Brain microvascular endothelial cell (primary cell): ENCODE measurements around the gene ZNF446.
A peak's percentile ranks its signal among the peaks of the same experiment; 100 is the strongest.

Experiments used
- DNase-seq: peaks from one replicate; pipeline ENCODE4 v3.0.0-alpha.2; 2020
- H3K27ac ChIP-seq: fragments of 250-450 bp; sonication (Bioruptor Pico); 2 replicates; pipeline ENCODE4 v1.5.1; 2020; ENCODE audit warnings: mild to moderate bottlenecking, moderate library complexity
- H3K27me3 ChIP-seq: fragments of 250-450 bp; sonication (Bioruptor Pico); replicated peaks from 2 replicates; pipeline ENCODE4 v1.5.1; 2020; ENCODE audit warnings: mild to moderate bottlenecking
- H3K36me3 ChIP-seq: fragments of 250-450 bp; sonication (Bioruptor Pico); replicated peaks from 2 replicates; pipeline ENCODE4 v1.5.1; 2020; ENCODE audit warnings: mild to moderate bottlenecking
- H3K4me3 ChIP-seq: 2 replicates; pipeline ENCODE4 v1.5.1; 2011; ENCODE audit warnings: low read depth, mild to moderate bottlenecking, control low read depth, low read length, moderate library complexity
- CTCF ChIP-seq: IDR thresholded peaks from 2 replicates; pipeline ENCODE4 v1.5.1; 2011; ENCODE audit warnings: low read depth, mild to moderate bottlenecking, moderate library complexity, low read length, control low read depth, inconsistent platforms; ENCODE audit errors: missing control alignments
- in situ Hi-C: cut with HindIII; loops from 2 replicates; pipeline ENCODE4 v1.10.0; 2017; ENCODE audit warnings: low sequenced_read_pairs, low pct_ligation_motif_present

Gene ZNF446

GRCh38 chr19:58491393-58491792 is 15.2 kb downstream of the ZNF446 start:
- no peak for DNase-seq
- TF ChIP-seq CTCF, result no peak
- Histone ChIP-seq H3K27me3 (no peaks in the 10 kb centered on the region), H3K36me3 (no peaks in the 10 kb centered on the region), H3K4me3 (no peak overlapping the region), H3K27ac (no peak overlapping the region)
- in situ Hi-C loops, result no loop called here

DNA sequence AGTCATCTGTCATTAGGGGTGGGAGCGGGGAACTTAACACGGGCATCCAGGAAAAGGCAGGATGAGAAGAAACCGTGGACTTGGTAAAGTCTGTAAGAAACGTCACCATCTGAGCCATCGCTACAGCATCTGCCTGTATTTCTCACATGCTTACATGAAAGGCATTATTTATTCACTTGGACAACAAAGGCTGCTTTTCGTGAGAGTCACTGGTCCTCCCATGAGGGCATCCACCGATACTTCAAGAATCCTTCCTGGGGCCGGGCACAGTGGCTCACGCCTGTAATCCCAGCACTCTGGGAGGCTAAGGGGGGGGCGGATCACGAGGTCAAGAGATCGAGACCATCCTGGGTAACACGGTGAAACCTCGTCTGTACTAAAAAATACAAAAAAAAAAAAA is 16.1 kb downstream of the ZNF446 start:
- no peaks in the 10 kb centered on the region for H3K36me3 ChIP-seq
- no peak overlapping the region for H3K27ac ChIP-seq
- in situ Hi-C loops, result no loop called here
- H3K4me3 ChIP-seq, result no peak overlapping the region
- TF ChIP-seq CTCF, result no peak
- no peaks in the 10 kb centered on the region for H3K27me3 ChIP-seq
- DNase-seq, result no peak

GRCh38 chr19:58497634-58498170 is 21.6 kb downstream of the ZNF446 start:
- in situ Hi-C loops, result no loop called here
- Histone ChIP-seq H3K4me3 (no peak overlapping the region), H3K36me3 (no peaks in the 10 kb centered on the region), H3K27me3 (no peaks in the 10 kb centered on the region), H3K27ac (no peak overlapping the region)
- no peak for TF ChIP-seq CTCF
- DNase-seq, result no peak

- H3K27me3 ChIP-seq, result no peaks in the 10 kb centered on the region
- no peak for DNase-seq
- H3K4me3 ChIP-seq, result peak overlapping the region; percentile 53
- no peaks in the 10 kb centered on the region for H3K36me3 ChIP-seq
- in situ Hi-C loops, result no loop called here
- TF ChIP-seq CTCF, result no peak
- H3K27ac ChIP-seq, result no peak overlapping the region
Measured at GRCh38 chr19:58498316-58499020, 22.3 kb downstream of the ZNF446 start.

DNA sequence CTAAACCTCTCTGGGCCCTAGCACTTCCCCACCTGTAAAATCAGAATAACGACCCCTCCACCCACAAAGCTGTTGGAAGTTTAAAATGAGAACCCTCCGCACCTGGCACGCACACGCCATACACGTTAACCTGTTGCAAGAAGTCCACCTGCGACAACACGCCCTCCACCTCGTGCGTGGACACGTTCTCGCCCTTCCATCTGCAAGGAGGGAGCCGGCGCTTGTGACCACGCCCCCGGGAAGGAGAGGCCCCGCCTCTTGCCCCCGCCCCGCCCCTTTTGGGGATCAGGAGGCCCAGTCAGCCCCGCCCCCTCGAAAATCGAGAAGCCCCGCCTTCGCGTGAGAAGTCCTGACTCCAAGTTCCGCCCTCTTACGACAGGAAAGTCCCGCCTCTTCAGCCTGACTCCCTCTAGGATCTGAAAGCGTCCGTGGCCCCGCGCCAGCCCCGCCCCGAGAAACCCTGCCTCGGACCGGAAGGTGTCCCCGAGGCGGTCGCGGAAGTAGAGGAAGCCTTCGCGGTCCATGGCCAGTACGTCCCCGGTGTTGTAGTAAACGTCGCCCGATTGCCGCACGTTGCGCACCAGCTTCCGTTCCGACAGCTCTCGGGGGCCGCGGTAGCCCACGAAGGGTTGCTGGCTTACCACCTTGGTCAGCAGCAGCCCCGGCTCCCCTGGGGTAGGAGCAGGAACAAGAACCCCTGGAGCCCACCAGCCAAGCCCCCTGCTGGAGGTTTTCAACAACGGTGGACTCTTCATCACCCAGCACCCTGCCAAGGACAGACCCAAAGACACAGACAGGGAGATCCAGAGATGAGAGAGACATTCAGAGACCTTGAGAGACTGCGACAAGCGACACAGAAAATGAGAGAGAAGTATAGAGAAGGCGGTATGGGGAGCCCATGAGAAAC is 23.1 kb downstream of the ZNF446 start:
- peak overlapping the region; percentile 6 for H3K27ac ChIP-seq
- no peaks in the 10 kb centered on the region for H3K27me3 ChIP-seq
- peak; percentile 99 for DNase-seq
- peak overlapping the region; percentile 61 for H3K4me3 ChIP-seq
- no peaks in the 10 kb centered on the region for H3K36me3 ChIP-seq
- in situ Hi-C loops, result no loop called here
- peak; percentile 66 for TF ChIP-seq CTCF
